CD4-positive, alpha-beta T cell (primary cell): Measurements from ENCODE around the gene VWA1. TPM values are rescaled to one million over a fixed set of nuclear protein-coding genes. Genes with fewer than 3 reads are reported as not detected.
"Not testable (repeated sequence)": the region's sequence is repeated elsewhere in the genome, so short reads cannot be mapped to it uniquely, and the experiment has no call there.

Experiments used
- ATAC-seq: fragments of 200-7000 bp; cut with Tn5 transposase; one replicate; pipeline ENCODE4 v1.10.0; 2022; ENCODE audit warnings: mild to moderate bottlenecking; ENCODE audit not compliant: poor library complexity
- CTCF ChIA-PET: fragments of 350-600 bp; sonication (Branson Sonifier 250); formaldehyde crosslinking; loops from one replicate; lab custom pipeline; 2021; ENCODE audit warnings: antibody characterized with exemption, inconsistent platforms; lab: Charles Lee
- POLR2A ChIA-PET: fragments of 350-600 bp; sonication (Branson Sonifier 250); formaldehyde crosslinking; loops from one replicate; lab custom pipeline; 2021; ENCODE audit warnings: antibody characterized with exemption, inconsistent platforms; lab: Charles Lee
- DNase-seq, 14 experiments: peaks; one replicate each; pipeline ENCODE4 v3.0.0-alpha.2; 2013 to 2020; ENCODE audit warnings: mixed read lengths in 2 of 14
- H3K27ac ChIP-seq, 2 donors: one replicate each; pipeline versions ENCODE4 v1.5.1 to v1.7.0; 2013; ENCODE audit warnings: low read length in 2 of 2, low read depth in 1 of 2, mild to moderate bottlenecking in 1 of 2
- H3K27me3 ChIP-seq, 2 experiments: 1 replicate in 1 of 2; 2 replicates in 1 of 2; pipeline versions ENCODE4 v1.6.1 to v1.7.0; 2013; ENCODE audit warnings: low read length in 2 of 2, control low read depth in 1 of 2, mild to moderate bottlenecking in 1 of 2, moderate library complexity in 1 of 2; ENCODE audit not compliant: insufficient read depth in 2 of 2, control insufficient read depth in 1 of 2
- H3K36me3 ChIP-seq: one replicate; pipeline ENCODE4 v1.6.1; 2013; ENCODE audit warnings: low read length, control low read depth; ENCODE audit not compliant: insufficient read depth
- H3K4me1 ChIP-seq: one replicate; pipeline ENCODE4 v1.6.1; 2013; ENCODE audit warnings: low read length, control low read depth; ENCODE audit not compliant: insufficient read depth
- H3K4me3 ChIP-seq: one replicate; pipeline ENCODE4 v1.5.1; 2013; ENCODE audit warnings: mild to moderate bottlenecking, low read length, moderate library complexity
- H3K9me3 ChIP-seq, 2 experiments: 1 replicate in 1 of 2; 2 replicates in 1 of 2; pipeline versions ENCODE4 v1.6.1 to v1.7.0; 2013; ENCODE audit warnings: low read length in 2 of 2, mild to moderate bottlenecking in 2 of 2, control low read depth in 1 of 2, moderate library complexity in 1 of 2; ENCODE audit not compliant: control insufficient read depth in 1 of 2, insufficient read depth in 1 of 2
- H3K27ac Mint-ChIP-seq: one replicate; pipeline ENCODE4 v1.8.0; 2020; ENCODE audit warnings: mixed read lengths
- H3K27me3 Mint-ChIP-seq: one replicate; pipeline ENCODE4 v1.8.0; 2021; ENCODE audit warnings: mixed read lengths
- H3K36me3 Mint-ChIP-seq: one replicate; pipeline ENCODE4 v1.8.0; 2021; ENCODE audit warnings: low read depth, mixed read lengths
- H3K4me1 Mint-ChIP-seq: one replicate; pipeline ENCODE4 v1.8.0; 2021; ENCODE audit warnings: low read depth, mixed read lengths
- H3K4me3 Mint-ChIP-seq: one replicate; pipeline ENCODE4 v1.8.0; 2020; ENCODE audit warnings: mild to moderate bottlenecking, mixed read lengths
- H3K9me3 Mint-ChIP-seq: one replicate; pipeline ENCODE4 v1.8.0; 2020; ENCODE audit warnings: mixed read lengths
- CTCF ChIP-seq: fragments of 200-600 bp; IDR thresholded peaks from one replicate; pipeline ENCODE4 v1.8.0; 2022; ENCODE audit warnings: antibody characterized with exemption, mild to moderate bottlenecking
- intact Hi-C, 2 experiments: fragments of 100-400 bp; cut with DNase I in 1 of 2; cut with micrococcal nuclease in 1 of 2; formaldehyde crosslinking; loops; one replicate each; pipeline versions ENCODE4 v1.15.1 to v1.9.0; 2023 to 2025; cut with DNase I, micrococcal nuclease
- total RNA-seq, 174 experiments: library from RNA in 2 of 174; stranded (reverse) in 2 of 174; gene quantifications; one replicate each; pipeline ENCODE4 v1.2.3 and lab custom pipeline; 2021 to 2026

VWA1 gene
- total RNA-seq, 2 experiments from 2014 or later = not detected

GRCh38 chr1:1415751-1416150 lies 19.7 kb upstream of the VWA1 start:
- ATAC-seq (no peak), DNase-seq (no peak)
- Mint-ChIP-seq H3K9me3 (no peaks in the 10 kb centered on the region), H3K4me3 (no peak overlapping the region), H3K27me3 (peaks cover 13% of the 10 kb centered on the region), H3K27ac (no peak overlapping the region), H3K4me1 (no peaks in the 10 kb centered on the region), H3K36me3 (no peaks in the 10 kb centered on the region)
- no peak for TF ChIP-seq CTCF
- Histone ChIP-seq H3K4me1 (peaks cover under 1% of the 10 kb centered on the region), H3K27me3 (peaks cover 1 to 2% of the 10 kb centered on the region in 2 experiments), H3K9me3 (peaks cover 0 to 6% of the 10 kb centered on the region in 2 experiments), H3K36me3 (no peaks in the 10 kb centered on the region), H3K4me3 (no peak overlapping the region), H3K27ac (no peak overlapping the region)
- intact Hi-C loops = no loop called here
- POLR2A ChIA-PET = no interaction called here
- CTCF ChIA-PET = no interaction called here

- H3K4me1 Mint-ChIP-seq, DNase-seq, H3K36me3 Mint-ChIP-seq, H3K4me3 Mint-ChIP-seq, H3K36me3 ChIP-seq, H3K4me3 ChIP-seq, H3K4me1 ChIP-seq, H3K9me3 Mint-ChIP-seq, H3K9me3 ChIP-seq, intact Hi-C loops, H3K27ac ChIP-seq, H3K27ac Mint-ChIP-seq, ATAC-seq, POLR2A ChIA-PET, CTCF ChIA-PET: not testable (repeated sequence)
- peaks cover 17% of the 10 kb centered on the region for H3K27me3 Mint-ChIP-seq
- peaks cover 11 to 13% of the 10 kb centered on the region in 2 experiments for H3K27me3 ChIP-seq
Observed at GRCh38 chr1:1417396-1417795, 18.1 kb upstream of the VWA1 start.

GRCh38 chr1:1417825-1418463 lies 17.5 kb upstream of the VWA1 start:
- CTCF ChIA-PET, POLR2A ChIA-PET, H3K4me1 Mint-ChIP-seq, H3K36me3 ChIP-seq, DNase-seq, H3K4me1 ChIP-seq, H3K27ac Mint-ChIP-seq, H3K36me3 Mint-ChIP-seq, H3K9me3 Mint-ChIP-seq, H3K9me3 ChIP-seq, H3K4me3 ChIP-seq, H3K27ac ChIP-seq, ATAC-seq, intact Hi-C loops: not testable (repeated sequence)
- Mint-ChIP-seq H3K27me3 (peaks cover 23% of the 10 kb centered on the region), H3K4me3 (peak overlapping the region; percentile 2)
- peaks cover 13 to 16% of the 10 kb centered on the region in 2 experiments for H3K27me3 ChIP-seq

GRCh38 chr1:1418464-1419362 lies 16.8 kb upstream of the VWA1 start:
- CTCF ChIA-PET = no interaction called here
- H3K4me1 ChIP-seq = peaks cover 4% of the 10 kb centered on the region
- H3K4me3 Mint-ChIP-seq = peak overlapping the region; percentile 2
- POLR2A ChIA-PET = no interaction called here
- H3K4me1 Mint-ChIP-seq = no peaks in the 10 kb centered on the region
- H3K27me3 ChIP-seq = peaks cover 13 to 16% of the 10 kb centered on the region in 2 experiments
- ATAC-seq (no peak), DNase-seq (peak in 1 of 14 experiments; percentile 21)
- no peaks in the 10 kb centered on the region for H3K36me3 Mint-ChIP-seq
- H3K9me3 Mint-ChIP-seq = no peaks in the 10 kb centered on the region
- no peak overlapping the region for H3K4me3 ChIP-seq
- no peak overlapping the region for H3K27ac ChIP-seq
- H3K27ac Mint-ChIP-seq = no peak overlapping the region
- H3K36me3 ChIP-seq = no peaks in the 10 kb centered on the region
- H3K27me3 Mint-ChIP-seq = peaks cover 27% of the 10 kb centered on the region
- intact Hi-C loops = no loop called here
- TF ChIP-seq CTCF = no peak
- H3K9me3 ChIP-seq = peaks cover 0 to 8% of the 10 kb centered on the region in 2 experiments
